HTR-8/SVneo (cell line): ENCODE results near the gene ZNF423.

Experiments
- DNase-seq: peaks from one replicate; pipeline ENCODE4 v3.0.0; 2011; ENCODE audit warnings: low spot score, mixed read lengths; ENCODE audit not compliant: insufficient read length
- FAIRE-seq: peaks from 2 replicates; lab custom pipeline; 2011; peaks lifted over from hg19 to GRCh38; lab: Jason Lieb, UNC

ZNF423 gene

DNA sequence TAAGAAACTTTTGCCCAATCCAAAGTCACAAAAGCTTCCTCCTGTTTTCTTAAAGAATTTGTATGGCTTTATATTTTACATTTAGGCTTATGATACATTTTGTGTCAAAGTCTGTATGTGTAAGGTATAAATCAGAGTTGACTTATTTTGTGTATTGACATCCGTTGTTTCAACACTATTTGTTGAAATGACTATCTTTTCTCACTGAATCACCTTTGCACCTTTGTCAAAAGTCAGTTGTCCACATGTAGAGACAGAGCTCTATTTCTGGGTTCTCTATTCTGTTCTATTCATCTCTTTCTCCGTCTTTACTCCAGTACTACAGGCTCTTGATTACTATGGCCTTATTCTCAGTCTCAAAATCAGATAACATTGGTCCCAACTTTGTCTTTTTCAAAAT, 409.1 kb downstream of the ZNF423 start:
- FAIRE-seq (no peak), DNase-seq (no peak)

DNA sequence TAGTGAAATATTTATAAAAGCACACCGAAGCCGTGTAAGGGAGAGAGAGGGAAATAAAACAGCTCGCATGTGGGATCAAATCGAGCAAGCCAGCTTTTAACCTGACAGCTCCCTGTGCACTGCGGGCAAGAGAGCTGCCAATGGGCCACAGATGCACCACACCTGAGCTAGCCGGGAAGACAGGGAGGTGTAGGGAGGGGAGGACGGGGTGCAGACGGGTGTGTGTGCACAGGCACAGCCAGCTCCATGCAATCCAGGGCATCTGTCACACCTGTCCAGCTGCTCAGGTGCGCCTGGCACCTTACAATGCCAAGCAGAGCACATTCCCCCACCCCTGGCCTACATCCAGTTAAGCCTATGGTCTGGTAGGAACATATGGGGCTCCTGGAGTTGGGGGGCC, 412.3 kb downstream of the ZNF423 start:
- DNase-seq: no peak
- no peak for FAIRE-seq

DNA sequence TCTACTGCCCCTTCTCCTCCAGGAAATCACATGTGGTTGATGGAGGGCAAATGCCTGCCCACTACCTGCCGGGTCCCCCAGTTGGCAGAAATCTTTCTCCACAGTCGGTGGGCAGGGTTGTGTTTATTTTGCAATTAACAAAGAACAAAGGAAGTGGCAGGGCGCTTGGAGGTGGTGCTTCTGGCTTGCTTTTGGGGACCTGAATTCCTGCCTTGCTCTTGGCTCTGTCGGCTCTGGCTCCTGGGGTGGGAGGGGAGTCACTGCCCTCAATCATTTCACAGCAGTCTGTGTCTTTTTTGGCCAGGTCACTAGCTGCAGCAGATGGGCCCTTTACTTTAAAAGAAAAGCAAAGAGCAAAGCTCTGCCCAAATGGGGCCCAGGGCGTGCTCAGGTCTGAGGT, 413.1 kb downstream of the ZNF423 start:
- FAIRE-seq (no peak), DNase-seq (no peak)

DNA sequence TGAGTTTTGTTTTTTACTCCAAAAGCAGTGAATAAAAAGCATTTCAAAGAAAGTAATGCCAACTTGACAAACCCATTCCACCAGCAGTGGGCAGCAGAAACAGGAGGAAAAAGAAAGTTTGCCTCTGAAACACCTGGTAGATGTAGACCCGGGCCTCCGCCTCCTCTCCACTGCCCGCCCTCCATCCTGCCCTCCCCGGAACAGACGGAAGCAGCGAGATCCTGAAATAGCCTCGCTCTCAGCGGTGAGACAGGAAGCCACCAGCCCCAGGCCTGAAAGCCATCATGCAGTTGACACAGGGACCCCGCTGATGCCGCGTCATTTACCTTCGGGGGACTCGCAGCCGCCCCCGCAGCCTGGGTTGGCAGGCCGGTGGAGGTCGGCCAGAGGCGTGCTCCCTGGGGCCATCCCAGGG, 414.5 kb downstream of the ZNF423 start:
- FAIRE-seq: no peak
- no peak for DNase-seq

DNA sequence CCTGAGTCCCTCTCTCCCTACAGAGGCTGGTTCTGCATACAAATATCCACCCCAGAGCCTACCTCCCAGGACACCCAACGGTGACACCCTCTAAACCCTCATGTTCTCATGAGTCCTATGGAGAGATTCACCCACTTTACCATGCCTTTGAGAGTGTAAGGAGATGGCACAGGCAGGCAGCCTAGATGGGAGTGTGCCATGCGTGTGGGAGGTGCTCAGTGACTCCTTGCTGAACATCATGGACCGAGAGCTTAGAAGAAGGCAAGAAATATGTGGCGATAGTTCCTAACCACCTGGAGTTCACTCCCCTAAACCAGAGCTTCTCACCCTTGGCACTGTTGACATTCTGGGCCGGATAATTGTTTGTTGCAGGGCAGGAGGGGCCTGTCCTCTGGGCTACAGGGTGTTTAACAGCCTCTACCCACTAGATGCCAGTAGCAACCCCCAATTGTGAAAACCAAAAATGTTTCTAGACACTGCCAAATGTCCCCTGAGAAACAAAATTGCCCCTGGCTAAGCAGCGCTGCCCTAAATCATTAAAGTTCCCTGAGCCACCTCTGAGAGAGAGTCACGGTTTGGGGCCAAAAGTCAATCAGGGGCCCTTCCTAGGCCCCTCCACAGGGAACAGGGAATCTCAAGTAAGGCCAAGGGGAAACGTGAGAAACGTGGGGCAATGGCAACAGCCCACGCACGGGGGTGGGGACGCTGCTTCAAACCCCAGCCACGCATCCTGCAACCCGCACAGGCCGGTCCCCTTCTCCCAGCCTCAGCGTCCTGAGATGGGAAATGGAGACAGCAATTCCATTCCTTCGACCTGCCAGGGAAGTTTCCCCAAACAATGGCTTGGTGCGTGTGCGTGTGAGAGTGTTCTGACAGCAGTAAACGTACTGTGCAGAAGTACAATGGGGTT, 415.5 kb downstream of the ZNF423 start:
- FAIRE-seq: no peak

DNA sequence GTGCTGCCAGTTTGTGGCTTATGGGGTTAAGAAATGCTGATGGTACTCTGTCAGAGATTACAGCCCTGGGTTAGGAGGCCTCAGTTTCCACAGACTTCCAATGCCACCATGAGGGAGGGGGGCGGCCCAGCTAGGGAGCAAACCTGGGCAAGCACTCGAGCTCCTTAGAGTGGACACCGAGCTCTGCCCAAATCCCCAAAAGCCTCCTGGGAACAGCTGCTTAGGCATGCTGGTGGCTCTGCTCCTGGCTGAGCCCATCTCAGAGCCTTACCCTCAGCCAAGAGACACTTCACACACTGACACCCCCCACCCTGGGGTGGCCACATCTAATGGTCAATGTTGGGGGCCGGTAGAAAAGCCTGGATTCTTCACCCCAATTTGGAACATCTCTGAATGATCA, 416.2 kb downstream of the ZNF423 start:
- DNase-seq (no peak), FAIRE-seq (no peak)

More for the DNA sequence above, 415.5 kb downstream of the ZNF423 start:
- no peak for DNase-seq

DNA sequence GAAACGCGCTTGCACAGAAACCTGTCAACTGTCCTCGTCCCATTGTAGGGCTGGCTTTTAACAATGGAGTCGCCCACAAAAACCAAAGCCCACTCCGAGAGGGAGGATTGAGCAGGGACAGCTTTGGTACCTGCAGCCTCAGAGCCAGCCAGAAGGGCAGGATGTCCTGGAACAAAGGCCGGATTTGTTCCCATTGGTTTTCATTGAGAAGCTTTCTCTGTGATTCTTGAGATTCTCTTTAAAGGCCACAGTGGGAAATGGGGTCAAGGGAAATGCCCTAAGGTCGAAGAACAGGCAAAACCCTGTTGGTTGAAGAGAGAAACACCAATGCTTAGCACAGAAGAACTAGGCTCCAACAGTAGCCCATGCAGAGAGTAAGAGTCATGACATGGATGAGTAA, 416.9 kb downstream of the ZNF423 start:
- no peak for FAIRE-seq

More for the DNA sequence above, 416.9 kb downstream of the ZNF423 start:
- DNase-seq: no peak
